Measurements from ENCODE around the gene COPS3. TPM values are rescaled to one million over a fixed set of nuclear protein-coding genes. Genes with fewer than 3 reads are reported as not detected.
A peak's percentile ranks its signal among the peaks of the same experiment; 100 is the strongest.

COPS3 gene
- total RNA-seq: 85.2 and 104 TPM in 2 replicates
- 46.9 TPM for polyA plus RNA-seq (2012)

- peak; percentile 98 for DNase-seq (ENCODE audit: low read depth)
These were observed at the start of gene COPS3 for GRCh38 chr17:17280613-17281549. Gene COPS3 (minus strand): TSS chr17:17281246. CDS start chr17:17281186, 60 bp downstream.

DNA sequence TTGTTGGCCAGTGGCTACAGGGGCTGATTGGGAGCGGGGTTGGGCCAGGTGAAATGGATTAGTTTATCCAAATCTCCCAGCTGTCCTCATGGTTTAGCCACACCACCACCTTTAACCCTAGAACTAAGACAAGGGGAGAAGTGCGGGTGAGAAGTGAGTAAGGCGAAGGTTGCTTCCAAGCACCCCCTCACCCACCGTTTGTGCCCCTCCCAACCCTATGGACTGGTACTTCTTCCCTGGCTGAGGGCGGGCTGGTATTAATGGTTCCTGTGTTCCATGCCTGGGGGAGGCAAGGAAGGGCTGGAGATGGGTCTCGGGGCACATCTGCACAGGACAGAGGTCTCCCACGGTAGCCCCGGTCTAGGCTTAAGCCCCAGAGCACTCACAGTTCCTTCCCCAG, 47.2 kb upstream of the COPS3 start:
- DNase-seq (ENCODE audit: low read depth): no peak

- no peak for DNase-seq (ENCODE audit: low read depth)
These were observed 45.3 kb upstream of the COPS3 start for GRCh38 chr17:17326275-17326875.

DNA sequence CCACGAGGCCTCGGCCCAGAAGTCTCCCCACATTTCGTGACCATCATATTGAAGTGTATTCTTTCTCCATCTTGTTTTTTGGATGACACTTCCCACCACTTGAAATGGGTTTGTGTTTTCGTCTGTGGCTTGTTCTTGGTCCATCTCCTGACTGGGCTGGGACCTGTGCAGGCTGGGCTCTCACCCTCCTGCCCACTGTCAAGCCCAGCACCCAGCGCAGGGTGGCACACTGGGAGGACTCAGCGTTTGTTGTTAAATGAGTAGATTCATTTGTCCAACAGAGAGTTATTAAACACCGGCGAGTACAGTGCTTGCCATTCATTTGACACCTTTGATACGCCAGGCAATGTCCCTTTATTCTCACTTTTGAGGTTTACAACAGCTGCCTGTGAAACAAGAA, 44.8 kb upstream of the COPS3 start:
- no peak for DNase-seq (ENCODE audit: low read depth)

DNA sequence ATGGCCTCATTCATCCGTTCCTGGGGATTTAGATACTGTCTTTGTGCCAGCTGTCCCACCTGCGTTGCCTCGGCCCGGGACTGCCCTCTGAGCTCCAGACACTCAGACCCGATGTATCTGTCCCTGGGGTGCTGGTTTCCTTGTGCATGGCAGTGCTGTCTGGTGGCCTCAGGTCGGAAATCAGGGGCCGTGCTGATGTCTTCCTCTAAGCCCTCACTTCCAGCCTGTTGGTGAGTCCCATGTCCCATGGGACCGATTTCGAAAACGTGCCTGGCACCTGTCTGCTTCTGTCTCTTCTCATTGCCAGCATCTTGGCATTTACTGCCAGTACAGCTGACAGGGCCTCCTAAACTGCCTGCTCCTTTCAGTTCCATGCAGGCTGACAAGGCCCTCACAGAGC, 44.2 kb upstream of the COPS3 start:
- peak; percentile 86 for DNase-seq (ENCODE audit: low read depth)

DNA sequence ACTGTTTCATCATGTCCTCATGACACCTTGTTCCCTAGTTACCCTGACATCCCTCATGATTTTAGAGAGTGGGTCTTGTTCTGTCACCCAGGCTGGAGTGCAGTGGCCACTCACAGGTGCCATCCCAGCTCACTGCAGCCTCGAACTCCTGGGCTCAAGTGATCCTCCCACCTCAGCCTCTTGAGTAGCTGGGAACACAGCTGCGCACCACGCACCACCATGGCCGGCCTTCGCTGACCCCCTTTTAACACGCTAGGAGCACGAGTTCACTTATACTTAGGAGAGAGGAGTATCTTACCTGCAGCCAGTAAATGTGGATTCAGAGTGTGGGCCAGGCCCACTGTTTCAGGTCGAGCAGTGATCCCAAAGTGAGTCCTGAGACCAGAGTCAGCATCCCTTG, 43.6 kb upstream of the COPS3 start:
- DNase-seq (ENCODE audit: low read depth): no peak

DNA sequence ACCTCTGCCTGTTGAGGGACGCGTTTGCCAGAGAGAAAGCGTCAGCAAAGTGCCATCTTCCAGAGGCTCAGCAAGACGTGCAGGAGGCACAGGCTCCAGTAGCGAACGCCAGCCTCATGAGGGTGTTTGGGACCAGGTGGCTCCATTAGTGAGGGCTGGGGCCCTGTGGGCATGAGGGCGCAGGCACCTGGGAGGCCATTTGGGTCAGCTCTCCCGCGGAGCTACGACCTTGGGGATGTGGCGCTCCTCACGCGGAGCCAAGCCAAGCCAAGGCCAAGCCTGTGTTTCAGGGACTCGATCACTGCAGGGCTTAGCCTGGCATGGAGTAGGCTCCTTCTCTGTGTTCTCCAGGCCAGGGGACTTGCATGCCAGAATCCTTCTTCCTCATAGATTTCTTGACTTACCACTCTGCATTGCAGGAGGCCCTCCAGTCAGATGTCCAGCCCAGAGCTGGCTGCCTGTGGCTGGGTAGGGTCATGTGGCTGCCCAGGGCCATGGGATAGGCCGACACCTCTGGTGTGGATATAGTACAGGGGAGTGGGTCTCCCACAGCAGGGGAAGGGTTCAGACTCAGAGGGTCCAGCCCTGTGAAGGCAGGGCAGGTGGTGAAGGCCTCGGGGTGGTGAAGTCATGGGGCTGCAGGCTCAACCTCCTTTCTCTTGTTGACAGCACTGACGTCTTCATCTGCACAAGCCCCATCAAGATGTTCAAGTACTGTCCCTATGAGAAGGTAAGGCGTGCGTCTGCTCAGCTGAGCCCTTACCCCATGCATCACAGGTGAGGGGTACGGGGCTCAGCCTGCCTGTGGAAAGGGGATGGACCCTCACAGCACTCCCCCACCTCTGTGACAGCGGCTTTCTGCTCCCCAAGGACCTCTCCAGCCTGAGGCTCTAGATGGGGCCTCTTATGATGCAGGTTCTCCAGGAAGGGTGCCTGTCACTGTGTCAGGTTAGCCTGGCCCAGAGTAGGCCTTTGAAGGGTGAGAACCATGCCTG, 41.8 kb upstream of the COPS3 start:
- no peak for DNase-seq (ENCODE audit: low read depth)

- DNase-seq (ENCODE audit: low read depth): no peak
These were observed 40.4 kb upstream of the COPS3 start for GRCh38 chr17:17321356-17322025.

GRCh38 chr17:17320911-17321220, 39.8 kb upstream of the COPS3 start:
- no peak for DNase-seq (ENCODE audit: low read depth)

- DNase-seq (ENCODE audit: low read depth): no peak
These were observed 39.3 kb upstream of the COPS3 start for GRCh38 chr17:17320188-17320910.

- peak; percentile 52 for DNase-seq (ENCODE audit: low read depth)
These were observed 34.2 kb upstream of the COPS3 start for GRCh38 chr17:17315142-17315821.

- DNase-seq (ENCODE audit: low read depth): no peak
These were observed 33.5 kb upstream of the COPS3 start for GRCh38 chr17:17314501-17315071.

DNA sequence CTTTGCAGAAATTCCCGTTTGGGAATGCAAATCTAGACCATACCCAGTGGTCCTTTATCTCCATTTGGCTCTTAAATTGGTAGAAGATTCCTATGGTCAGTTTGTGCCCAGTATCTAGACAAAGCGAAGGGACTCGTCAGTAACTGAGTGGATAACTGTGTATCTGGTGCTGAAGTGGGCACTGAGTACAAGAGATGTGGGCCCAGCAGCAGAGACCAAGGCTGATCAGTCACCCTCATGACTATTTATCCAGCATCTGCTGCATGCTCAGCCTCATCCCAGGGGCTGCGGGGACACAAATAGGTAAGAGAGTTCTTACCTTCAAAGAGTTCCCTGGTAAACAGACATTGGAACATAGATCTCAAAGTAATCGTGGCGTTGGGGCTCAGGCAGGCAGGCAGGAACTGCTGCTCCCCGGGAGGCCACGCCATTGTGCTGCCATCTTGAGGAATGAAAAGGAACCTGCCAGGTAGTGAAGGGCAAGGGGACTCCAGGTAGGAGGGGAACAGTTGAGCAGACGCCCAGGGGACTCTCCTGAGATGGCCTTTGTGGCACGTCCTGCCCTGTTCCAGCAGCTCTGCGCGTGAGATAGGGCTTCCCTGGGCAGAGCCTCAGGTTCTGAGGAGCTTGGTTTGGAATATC, 32.4 kb upstream of the COPS3 start:
- no peak for DNase-seq (ENCODE audit: low read depth)

- no peak for DNase-seq (ENCODE audit: low read depth)
These were observed 28.3 kb upstream of the COPS3 start for GRCh38 chr17:17309356-17309755.

DNA sequence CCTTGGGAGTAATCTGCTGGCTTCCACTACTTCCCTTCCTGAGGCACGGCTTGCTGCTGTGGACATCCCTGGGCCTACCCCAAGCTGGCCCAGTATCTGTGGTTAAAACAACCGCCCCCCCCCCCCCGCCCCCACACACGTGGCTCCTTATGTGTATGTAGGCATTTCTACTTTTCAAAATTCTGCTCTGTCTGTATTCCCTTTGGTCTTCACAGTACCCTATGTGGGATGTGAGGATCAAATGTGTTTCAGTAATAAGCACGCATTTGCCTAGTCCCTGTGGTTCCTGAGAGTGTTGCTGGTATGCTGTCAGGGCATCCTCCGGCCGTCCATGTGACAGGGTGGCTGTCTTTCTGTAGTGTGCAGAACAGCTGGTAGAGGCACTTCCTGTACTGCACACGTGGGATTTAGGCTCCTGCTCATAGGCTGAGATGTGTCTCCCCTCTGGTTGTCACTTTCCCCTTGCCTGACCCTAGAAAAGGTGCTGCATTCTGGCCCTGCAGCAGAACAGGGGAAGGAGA, 24.3 kb upstream of the COPS3 start:
- peak; percentile 78 for DNase-seq (ENCODE audit: low read depth)

- DNase-seq (ENCODE audit: low read depth): peak; percentile 56
These were observed 23.5 kb upstream of the COPS3 start for GRCh38 chr17:17304521-17304985.

DNA sequence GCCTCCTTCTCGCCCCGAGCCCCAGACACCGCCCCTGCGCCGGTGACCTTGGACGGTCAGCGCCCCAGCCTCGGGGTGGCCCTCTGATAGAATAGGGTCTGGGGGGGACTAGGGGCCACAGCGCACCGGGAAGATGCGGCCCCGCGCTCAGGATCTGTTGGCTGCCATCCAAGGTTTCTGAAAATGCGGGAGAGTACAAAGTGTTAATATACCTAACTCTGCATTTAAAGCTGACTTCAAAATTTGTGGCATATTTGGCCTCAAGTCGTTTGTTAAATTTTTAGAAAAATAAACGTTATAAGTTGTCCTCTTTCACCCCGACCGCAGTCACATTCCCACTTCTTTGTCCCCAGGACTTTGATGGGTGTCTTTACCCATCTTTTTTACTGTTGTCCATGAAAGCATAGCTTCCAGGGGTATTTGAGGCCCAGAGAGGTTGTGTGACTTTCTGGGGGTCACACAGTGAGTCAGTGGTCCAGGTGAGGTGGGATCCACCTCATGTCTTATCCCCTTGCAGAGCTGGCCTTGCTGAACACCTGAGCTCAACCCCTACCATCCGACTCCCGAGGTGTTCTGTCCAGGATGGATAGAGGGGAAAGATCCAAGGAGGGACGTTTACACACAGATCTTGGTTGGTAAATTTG, 22.9 kb upstream of the COPS3 start:
- DNase-seq (ENCODE audit: low read depth): no peak

Measured in myocyte (in vitro differentiated cells).